Measurements from ENCODE around the gene PPT2. TPM values are rescaled to one million over a fixed set of nuclear protein-coding genes. Genes with fewer than 3 reads are reported as not detected.
"Not testable (repeated sequence)": the region's sequence is repeated elsewhere in the genome, so short reads cannot be mapped to it uniquely, and the experiment has no call there.

Gene PPT2
- polyA plus RNA-seq, 3 donors, result 34.4 to 56.0 (median 44.0) TPM

GRCh38 chr6:32200711-32201475 lies 47.0 kb downstream of the PPT2 start:
- DNase-seq, result no peak

- DNase-seq, result no peak
Observed at GRCh38 chr6:32202186-32202585, 48.2 kb downstream of the PPT2 start.

DNA sequence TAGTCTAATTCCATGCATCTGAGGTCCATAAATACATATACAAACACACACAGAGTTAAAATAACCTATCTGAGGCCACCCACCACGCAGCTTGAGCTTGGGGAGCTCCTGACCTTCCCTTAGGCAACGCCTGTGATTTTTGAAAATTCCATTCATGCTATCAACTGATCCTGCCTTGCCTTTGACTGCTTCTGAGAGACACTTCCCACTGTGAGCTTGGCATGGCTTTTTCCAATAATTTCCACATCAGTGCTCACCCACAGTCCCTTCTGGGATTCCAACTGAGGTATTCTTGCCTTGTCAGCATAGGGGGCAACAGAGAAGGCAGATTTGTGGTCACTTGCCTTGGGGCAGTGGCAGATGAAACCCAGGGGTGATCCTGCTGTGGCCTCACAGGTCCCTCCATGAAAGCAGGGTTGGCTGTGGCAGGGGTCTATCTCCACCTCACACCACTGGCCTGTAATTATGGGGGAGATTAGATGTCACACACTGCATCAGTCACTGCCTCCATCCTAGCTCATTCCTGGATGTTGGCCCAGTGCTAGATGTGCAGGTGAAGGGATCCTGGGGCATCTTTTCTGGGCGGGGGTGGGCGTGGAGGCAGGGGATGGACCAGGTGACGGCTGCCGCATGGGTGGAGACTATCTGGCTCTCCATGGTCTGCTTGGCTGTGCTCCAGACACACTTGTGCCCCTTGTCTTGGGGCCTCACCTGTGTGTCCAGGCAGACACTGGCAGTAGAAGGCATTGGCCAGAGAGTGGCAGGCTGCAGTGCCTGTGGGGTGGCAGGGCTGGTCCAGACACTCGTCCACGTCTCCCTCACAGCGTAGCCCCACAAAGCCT lies 49.7 kb downstream of the PPT2 start:
- no peak for DNase-seq

DNA sequence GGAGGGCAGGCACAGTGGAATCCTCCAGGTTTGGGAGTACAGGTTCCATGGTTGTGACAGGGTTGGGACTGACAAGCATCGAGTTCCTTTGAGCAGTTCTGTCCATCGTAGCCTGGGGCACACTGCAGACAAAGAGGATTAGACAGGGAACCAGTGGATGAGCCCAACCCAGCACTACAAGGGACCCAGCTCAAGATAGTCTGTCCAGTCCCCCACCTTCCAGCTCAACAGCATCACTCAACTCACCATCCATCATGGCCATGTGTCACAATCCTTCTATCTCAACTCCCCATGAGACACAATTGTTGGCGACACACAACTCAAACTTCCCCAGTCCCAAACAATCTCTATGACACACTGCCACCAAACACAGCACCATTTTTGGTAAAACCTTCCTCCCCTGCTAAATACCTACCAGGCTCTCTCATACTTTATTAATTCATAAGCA lies 50.4 kb downstream of the PPT2 start:
- no peak for DNase-seq

- DNase-seq, result no peak
Observed at GRCh38 chr6:32208996-32209395, 55.1 kb downstream of the PPT2 start.

DNA sequence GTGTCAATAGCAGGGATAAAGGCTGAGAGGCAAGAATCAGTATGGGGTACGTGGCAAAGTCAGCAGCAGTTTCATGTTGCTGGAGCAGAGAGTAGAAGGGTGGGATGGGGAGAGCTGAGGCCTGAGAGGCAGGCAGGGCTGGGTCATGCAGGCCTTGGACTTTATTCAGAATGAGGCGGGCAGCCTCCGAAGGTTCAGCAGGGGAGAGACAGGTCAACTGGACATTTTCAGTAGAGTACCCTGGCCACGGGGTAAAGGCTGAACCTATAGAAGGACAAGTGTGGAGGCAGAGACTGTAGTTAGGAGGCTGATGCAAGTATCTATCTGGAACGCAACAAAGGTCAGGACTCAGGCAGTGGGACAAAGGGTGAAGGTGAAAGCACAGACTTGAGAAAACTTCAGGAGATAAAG lies 56.3 kb downstream of the PPT2 start:
- DNase-seq, result no peak

- DNase-seq, result not testable (repeated sequence)
Observed at GRCh38 chr6:32211432-32211831, 57.5 kb downstream of the PPT2 start.

- no peak for DNase-seq
Observed at GRCh38 chr6:32212076-32212760, 58.3 kb downstream of the PPT2 start.

Other genes starting within 250 kb of the PPT2 start
- gene C2, start 226.4 kb upstream of the PPT2 start, polyA plus RNA-seq (ENCODE audit: insufficient read length in 3 of 3), result 1 to 10 TPM; 3.3 to 4.8 (median 4.5) TPM
- gene CFB, start 208.0 kb upstream of the PPT2 start, polyA plus RNA-seq (ENCODE audit: insufficient read length in 3 of 3), result 1 to 10 TPM; 4.3 to 8.4 (median 6.5) TPM
- gene NELFE, start 195.2 kb upstream of the PPT2 start, polyA plus RNA-seq (ENCODE audit: insufficient read length in 3 of 3), result 100 to 1,000 TPM in 1 of 3 donors, 10 to 100 TPM in 2; 95.7 to 107 (median 95.8) TPM
- 10 to 100 TPM; 49.2 to 54.8 (median 50.5) TPM for gene SKIC2, start 195.0 kb upstream of the PPT2 start, polyA plus RNA-seq (ENCODE audit: insufficient read length in 3 of 3)
- 10 to 100 TPM; 33.8 to 37.2 (median 35.1) TPM for gene DXO, start 182.0 kb upstream of the PPT2 start, polyA plus RNA-seq (ENCODE audit: insufficient read length in 3 of 3)
- gene C4A, start 172.1 kb upstream of the PPT2 start, polyA plus RNA-seq (ENCODE audit: insufficient read length in 3 of 3), result 10 to 100 TPM; 13.7 to 26.8 (median 16.1) TPM
- gene C4B, start 139.3 kb upstream of the PPT2 start, polyA plus RNA-seq (ENCODE audit: insufficient read length in 3 of 3), result 10 to 100 TPM; 21.3 to 27.5 (median 22.2) TPM
- gene CYP21A2, start 115.7 kb upstream of the PPT2 start, polyA plus RNA-seq (ENCODE audit: insufficient read length in 3 of 3), result 1 to 10 TPM in 2 of 3 donors, under 1 TPM in 1; 0.43 to 2.4 (median 1.8) TPM
- gene TNXB, start 44.8 kb upstream of the PPT2 start, polyA plus RNA-seq (ENCODE audit: insufficient read length in 3 of 3), result 1 to 10 TPM; 4.3 to 5.6 (median 4.3) TPM
- gene ATF6B, start 25.9 kb upstream of the PPT2 start, polyA plus RNA-seq (ENCODE audit: insufficient read length in 3 of 3), result 100 to 1,000 TPM in 1 of 3 donors, 10 to 100 TPM in 2; 89.8 to 114 (median 96.6) TPM
- 1 to 10 TPM; 7.9 to 9.4 (median 9.2) TPM for gene FKBPL, start 23.9 kb upstream of the PPT2 start, polyA plus RNA-seq (ENCODE audit: insufficient read length in 3 of 3)
- gene PRRT1, start 2.2 kb upstream of the PPT2 start, polyA plus RNA-seq (ENCODE audit: insufficient read length in 3 of 3), result 1 to 10 TPM; 2.2 to 3.9 (median 2.8) TPM
- 10 to 100 TPM; 24.9 to 42.0 (median 35.8) TPM for gene EGFL8, start 10.5 kb downstream of the PPT2 start, polyA plus RNA-seq (ENCODE audit: insufficient read length in 3 of 3)
- gene AGPAT1, start 21.9 kb downstream of the PPT2 start, polyA plus RNA-seq (ENCODE audit: insufficient read length in 3 of 3), result 100 to 1,000 TPM; 108 to 122 (median 116) TPM
- 100 to 1,000 TPM in 2 of 3 donors, 10 to 100 TPM in 1; 95.0 to 110 (median 110) TPM for gene RNF5, start 24.3 kb downstream of the PPT2 start, polyA plus RNA-seq (ENCODE audit: insufficient read length in 3 of 3)
- gene AGER, start 30.1 kb downstream of the PPT2 start, polyA plus RNA-seq (ENCODE audit: insufficient read length in 3 of 3), result 10 to 100 TPM; 18.7 to 27.0 (median 26.8) TPM
- 100 to 1,000 TPM; 180 to 191 (median 190) TPM for gene PBX2, start 36.1 kb downstream of the PPT2 start, polyA plus RNA-seq (ENCODE audit: insufficient read length in 3 of 3)
- gene GPSM3, start 38.5 kb downstream of the PPT2 start, polyA plus RNA-seq (ENCODE audit: insufficient read length in 3 of 3), result 10 to 100 TPM; 10.0 to 12.9 (median 10.6) TPM
- 10 to 100 TPM; 17.4 to 30.0 (median 24.5) TPM for gene NOTCH4, start 69.9 kb downstream of the PPT2 start, polyA plus RNA-seq (ENCODE audit: insufficient read length in 3 of 3)
- gene TSBP1, start 217.8 kb downstream of the PPT2 start, polyA plus RNA-seq (ENCODE audit: insufficient read length in 3 of 3), result under 1 TPM; 0.11 to 0.74 (median 0.17) TPM

Data from renal pelvis (tissue), 4 donors.